Jurkat, Clone E6-1 (cell line): Measurements from ENCODE around the gene ALDH3B2.
"Not testable (repeated sequence)": the region's sequence is repeated elsewhere in the genome, so short reads cannot be mapped to it uniquely, and the experiment has no call there.

Experiments used
- DNase-seq: peaks from one replicate; pipeline ENCODE4 v3.0.0-alpha.2; 2011; ENCODE audit warnings: low read depth, low spot score
- H3K4me3 ChIP-seq: 2 replicates; pipeline ENCODE4 v1.5.1; 2011; ENCODE audit warnings: mild to moderate bottlenecking, low read length, control low read depth, moderate library complexity

The ALDH3B2 gene

DNA sequence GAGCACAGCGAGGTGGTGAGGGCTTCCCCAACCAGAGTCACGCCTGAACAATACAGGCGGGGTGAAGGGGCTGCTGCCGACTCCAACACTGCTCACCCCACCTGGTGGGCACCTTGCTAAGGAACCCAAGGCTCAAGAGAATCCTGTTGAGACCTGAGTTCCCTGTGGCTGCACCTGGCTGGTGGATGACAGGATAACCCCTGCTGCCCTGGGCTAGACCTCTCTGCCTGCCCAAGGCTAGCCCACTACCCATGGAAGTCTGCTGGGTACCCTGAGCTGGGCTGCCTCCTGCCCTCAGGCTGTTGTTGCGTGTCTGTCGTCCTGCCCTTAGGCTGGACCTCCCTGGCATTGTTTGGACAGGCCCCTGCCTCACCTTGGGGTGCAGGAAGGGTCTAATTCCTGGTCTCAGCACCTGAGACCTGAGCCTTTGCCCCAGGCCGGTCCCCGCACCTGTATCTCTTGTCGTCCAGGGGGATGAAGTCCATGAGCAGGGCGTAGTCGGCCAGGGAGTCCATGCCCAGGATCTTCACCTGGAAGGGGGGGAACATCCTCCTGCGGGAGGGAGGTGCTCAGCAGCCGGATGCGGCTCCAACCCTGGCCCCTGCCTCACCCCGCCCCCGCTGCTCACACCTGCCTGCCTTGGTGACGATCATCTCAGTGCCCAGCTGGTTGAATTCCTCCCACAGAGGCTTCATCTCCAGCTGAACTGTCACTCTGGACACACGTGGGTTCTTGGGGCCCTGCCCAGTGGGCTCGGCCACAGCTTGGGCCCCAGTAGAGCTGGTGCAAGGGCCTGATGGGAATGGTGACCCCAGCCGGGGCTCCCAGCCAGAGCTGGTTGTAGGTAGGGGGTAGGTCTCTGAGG lies 39.8 kb downstream of the ALDH3B2 start:
- H3K4me3 ChIP-seq = no peak overlapping the region
- DNase-seq = no peak

DNA sequence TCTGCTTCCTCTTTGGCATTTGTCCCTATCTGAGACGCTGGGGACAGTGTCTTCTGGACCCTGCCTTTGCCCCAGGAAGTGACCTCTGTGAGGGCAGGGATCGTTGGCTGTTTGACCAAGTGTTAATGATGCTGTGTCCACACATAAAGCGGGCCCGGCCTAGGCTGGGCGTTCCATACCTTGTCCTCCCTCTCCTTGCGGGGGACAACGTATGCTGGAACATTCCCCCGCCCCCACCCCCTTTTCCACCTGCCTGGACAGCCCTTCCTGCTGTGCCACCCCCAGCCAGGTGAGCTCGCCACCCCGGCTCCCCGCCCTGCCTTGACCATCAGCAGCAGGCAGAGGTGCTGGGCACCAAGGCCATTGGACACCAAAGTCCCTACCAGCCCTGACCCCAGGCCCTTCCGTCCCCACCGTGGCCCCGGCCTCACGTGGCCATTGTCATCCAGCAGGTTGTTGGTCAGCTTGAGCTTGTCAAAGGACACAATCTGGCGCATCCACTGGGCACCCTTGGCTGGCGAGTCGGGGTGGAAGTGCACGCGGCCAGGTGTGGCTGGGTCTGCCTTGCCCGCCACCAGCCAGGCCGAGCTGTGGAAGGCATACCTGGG lies 40.6 kb downstream of the ALDH3B2 start:
- DNase-seq = no peak
- no peak overlapping the region for H3K4me3 ChIP-seq

DNA sequence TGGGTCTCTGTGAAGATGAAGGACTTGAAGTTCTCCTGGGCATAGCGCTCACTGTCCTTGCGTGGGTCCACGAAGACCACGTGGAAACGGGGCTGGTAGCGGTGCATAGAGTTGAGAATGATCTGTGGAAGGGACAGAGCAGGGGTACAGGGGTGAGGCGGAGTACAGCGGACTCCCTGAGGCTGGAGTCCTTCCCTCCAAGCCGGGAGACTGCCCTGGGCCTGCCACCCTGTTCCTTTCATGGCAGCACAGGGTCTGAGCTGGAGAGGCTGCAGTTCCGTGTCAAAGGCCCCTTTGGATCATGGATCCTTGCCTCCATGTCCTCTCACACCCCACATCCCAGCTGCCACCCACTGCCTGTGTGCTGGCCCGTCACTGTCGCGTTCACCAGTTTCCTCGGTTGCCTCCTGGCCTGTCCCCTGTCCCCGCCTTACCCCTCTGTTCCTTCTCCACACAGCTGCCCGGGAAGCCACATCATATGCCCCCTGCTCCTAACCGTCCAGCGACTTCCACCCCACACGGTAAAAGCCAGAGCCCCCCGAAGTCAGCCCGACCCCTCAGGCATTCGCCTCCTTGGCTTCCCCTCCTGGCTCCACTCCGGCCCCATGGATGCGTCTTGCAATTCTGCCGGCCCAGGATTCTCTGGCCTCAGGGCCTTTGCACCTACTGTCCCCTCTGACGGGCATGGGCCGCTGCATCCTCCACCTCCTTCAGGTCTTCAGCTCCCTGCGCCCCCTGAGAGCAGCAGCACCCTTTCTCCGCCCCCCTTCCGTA lies 41.3 kb downstream of the ALDH3B2 start:
- H3K4me3 ChIP-seq = no peak overlapping the region
- no peak for DNase-seq

DNA sequence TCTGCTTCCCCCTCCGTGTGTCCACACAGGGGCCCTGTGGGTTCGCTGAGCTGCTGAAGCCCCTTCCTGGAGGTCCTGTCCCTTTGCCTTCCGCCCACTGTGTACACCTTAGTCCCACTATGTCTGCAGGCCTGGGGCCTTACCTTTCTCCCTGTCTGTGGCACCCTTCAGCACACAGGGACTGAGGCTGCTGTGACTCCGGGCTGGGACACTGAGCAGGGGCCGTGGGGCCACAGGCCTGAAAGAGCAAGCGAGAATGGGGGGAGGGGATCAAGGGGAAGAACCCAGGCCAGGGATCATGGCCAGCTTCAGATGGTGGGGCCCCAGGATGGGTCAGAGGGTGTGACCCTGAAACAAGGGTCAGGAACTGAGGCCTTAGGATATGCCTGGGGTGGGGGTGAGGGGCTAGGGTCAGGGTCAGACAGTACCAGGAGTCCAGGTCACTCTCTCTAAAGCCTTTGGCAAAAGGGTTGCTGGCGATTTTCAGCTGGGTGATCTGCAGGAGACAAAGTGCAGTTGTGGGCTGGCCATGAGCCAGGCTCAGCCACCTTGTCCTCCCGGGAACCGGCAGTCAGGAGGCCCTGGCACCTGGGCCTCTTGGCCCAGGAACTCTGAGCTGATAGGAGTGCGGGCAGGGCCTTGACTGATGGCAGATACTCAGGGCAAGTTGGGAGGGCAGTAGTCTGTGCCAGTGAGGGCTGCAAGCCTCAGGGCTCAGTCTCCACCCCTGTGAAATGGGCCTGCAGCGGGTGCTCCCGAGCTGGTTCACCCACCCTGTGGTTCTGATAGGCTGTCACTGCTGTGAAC lies 42.0 kb downstream of the ALDH3B2 start:
- H3K4me3 ChIP-seq = no peak overlapping the region
- DNase-seq = no peak

DNA sequence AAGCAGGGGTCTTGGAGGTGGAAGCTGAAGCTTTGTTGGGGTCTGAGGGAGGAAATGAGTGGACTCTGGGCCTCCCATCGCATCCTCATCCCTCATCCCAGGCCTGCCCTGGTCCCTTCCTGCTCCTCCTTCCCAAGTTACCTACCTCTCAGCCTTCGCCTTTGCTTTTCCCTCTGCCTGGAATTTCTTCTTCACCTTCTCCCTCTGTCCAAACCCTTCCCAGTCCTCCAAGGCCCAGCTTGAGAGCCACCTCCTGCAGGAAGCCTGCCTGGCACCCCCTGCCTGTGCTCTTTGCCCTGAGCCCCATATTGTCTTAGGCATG lies 42.6 kb downstream of the ALDH3B2 start:
- DNase-seq = no peak
- no peak overlapping the region for H3K4me3 ChIP-seq

DNA sequence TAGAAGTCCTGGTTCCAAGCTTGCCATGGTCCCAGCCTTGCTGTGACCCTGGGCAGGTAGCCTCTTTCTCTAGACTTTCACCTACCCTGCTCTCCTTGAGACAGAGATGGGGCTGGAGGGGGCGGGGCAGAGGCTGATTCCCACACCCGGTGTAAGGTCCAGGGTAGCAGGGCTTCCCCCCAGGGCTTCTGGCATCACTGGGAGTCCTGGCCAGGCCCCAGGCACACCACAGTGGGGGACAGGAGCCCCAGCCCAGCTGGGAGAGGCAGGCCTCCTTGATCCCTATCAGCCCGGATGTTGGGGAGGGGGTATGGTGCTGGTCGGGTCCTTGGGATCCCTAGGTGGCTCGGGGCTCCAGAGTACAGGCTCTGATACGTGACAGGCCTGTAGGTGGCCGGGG lies 43.0 kb downstream of the ALDH3B2 start:
- DNase-seq = no peak
- H3K4me3 ChIP-seq = no peak overlapping the region

DNA sequence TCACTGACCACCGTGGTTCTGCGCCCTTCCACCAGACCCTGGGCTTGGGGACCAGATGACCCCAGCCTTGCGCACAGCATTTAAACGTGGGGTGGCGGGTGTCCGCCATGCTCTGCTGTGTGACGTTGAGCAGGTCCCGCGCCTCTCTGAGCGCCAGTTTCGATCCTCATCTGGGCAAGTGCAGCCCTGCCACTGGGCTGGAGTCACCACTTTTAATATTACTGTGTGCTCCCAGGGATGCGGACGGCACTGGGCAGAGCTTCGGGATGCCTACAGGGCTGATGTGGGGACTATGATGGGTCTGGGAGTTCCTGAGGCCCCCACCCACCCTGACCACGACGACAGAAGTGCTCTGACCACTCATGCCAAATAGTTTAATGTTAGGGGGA lies 43.5 kb downstream of the ALDH3B2 start:
- peak overlapping the region; percentile 65 for H3K4me3 ChIP-seq
- DNase-seq = no peak

DNA sequence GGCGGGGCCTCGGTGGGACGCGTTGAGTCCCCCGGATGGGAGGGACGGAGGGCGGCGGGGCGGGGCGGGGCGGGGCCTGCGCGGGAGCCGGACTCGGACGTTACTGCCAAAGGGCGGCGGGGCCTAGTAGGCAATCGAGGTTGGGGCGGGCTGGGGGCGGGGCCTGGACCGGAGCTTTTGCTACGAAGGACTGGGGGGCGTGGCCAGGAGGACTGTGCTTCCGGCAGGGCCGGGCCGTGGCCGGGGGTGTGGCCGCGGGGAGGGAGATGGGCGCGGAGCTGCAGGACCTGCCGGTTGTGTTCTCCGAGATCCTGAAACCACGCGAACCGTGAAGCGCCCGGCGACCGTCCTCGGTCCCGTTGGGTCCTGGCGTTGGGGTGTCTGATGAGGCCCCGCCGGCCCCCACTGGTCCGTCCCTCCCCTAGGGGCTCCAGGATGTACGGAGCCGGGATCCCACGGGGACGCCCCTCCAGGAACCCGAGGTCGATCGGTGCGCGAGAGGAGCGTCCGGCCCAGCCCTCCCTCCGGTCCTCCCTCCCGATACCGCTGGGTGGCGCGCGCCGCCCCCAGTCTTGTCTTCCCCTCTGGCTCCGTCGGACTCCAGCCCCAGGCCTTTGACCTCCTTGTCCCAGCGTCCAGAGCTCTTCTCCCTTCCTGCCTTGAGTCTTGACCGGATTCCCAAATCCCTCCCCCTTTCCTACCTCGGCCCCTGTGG lies 44.0 kb downstream of the ALDH3B2 start:
- DNase-seq = peak; percentile 90
- peak overlapping the region; percentile 65 for H3K4me3 ChIP-seq

DNA sequence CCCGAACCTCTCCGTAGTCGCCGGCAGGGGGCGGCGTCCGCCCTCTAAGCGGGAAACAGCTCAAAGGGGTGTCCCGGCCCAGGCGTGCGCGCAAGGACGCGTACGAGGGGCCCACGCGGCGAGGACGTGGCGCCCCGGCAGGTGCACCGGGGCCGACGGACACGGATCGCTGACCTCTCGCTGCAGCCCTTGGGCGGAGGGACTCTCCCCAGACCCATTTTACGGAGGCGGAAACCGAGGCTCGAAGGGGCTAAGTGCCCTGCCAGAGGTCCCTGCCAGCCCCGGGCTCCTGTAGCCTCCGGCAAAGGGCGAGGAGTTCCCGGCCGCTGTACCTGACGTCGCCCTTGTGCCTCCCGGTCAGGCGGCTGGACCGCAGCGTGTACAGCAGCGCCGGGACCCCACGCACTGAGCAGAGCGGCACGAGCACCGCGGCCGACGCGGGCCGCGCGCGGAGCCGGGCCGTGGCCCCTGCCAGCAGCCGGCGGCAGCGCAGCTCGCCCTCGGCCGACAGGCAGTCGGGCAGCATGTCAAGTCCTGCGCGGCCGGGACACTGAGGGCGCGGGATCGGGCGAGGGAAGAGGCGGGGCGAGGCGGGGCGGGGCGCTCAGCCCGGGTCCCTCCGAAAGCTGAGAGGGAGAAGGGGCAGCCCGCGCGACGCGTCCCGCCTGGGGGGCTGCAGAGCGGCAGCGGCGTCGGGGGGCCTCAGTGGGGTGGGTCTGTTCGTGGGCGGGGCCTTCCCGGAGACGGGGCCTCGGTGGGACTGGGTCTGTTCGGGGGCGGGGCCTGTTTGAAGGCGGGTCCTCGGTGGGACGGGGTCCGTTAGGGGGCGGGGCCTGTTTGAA lies 44.8 kb downstream of the ALDH3B2 start, which contains the start of gene NUDT8:
Gene NUDT8, minus strand, starts transcription at position 552 of the 842 bp plus-strand sequence. Its CDS starts 26 bp downstream, at position 526.
- H3K4me3 ChIP-seq = peak within 1 kb of the TSS; percentile 65
- peak; percentile 89 for DNase-seq

DNA sequence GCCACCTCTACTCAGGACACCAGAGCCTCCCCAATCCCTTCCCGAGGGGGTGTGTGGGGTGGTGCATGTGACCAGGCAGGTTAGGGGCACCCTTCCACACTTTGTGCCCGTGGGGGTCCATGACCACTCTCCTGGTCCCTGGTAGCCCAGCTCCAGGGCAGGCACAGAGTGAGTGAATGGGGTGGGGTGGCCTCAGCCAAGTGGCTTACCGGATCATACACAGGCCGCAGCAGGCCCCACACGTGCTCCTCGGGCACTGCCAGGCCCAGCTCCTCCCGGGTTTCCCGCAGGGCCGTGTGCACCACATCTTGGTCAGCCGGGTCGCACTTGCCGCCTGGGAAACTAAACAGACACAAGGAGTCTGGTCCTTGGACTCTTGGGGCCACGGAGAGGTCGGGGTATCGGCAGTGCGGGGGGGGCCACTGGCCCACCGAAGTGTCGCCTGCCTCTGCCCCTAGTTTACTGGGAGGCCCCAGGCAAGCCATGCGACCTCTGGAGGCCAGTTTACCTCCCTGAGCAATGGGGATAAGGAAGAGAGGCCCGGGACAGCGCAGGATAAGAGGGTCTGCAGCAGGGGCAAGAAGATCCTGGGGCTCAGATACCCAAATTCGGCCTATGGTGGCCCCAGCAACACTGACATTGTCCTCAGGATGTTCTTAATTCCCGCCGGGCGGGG lies 45.6 kb downstream of the ALDH3B2 start:
- no peak for DNase-seq
- peak overlapping the region; percentile 64 for H3K4me3 ChIP-seq

DNA sequence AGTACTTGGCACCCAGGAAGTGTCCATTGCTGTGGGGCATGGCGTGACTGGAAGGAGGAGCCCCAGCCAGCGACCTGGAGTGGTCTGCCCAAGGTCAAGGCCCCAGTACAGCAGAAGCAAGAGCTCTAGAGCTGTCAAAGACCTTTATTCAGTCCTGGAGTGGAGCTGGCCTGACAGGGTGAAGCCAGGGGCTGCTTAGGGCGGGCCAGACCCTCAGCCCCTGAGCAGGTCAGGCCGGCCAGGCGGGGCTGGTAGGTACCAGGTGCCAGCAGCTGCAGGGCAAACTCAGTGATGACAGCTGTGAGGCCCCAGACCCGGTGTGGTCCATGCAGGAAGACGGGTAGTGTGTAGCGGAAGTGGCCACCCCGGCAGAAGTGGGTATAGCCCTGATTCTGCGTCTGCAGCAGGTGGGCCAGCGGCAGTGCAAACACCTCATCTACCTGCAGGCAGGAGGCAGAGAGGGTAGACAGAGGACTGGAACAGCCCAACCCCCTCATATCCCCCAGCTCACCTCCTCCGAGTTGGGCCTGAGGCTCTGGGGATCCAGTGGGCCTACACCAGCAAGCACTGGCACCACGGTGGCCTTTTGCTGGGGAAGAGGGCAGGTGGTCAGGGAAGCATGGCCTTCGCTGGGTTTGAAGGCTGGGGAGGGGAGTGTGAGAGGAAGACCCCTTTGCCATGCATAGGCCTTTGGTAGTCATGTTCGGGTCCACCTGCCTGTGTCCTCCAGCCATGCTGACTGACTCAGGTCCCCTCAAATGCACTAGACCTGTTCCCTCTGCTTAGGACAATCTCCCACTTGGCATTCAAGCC lies 46.4 kb downstream of the ALDH3B2 start:
- DNase-seq = no peak
- H3K4me3 ChIP-seq = peak overlapping the region; percentile 64

DNA sequence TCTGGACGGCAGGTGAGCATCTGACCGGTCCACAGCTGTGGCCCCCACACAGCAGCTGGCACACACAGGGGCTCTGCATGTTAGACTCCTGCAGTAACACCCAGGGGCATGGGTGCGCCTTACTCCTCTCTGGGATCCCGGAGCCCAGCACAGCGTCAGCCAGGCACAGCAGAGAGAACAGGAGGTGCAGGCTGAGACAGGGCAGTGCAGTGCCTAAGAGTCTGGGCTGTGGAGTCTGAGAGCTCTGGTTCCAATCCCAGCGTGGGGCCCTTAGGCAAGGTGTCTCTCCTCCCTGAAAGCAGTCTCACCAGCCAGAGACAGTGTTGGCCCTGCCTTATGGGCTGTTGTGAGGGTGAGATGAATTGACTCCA lies 47.0 kb downstream of the ALDH3B2 start:
- DNase-seq = no peak
- no peak overlapping the region for H3K4me3 ChIP-seq

DNA sequence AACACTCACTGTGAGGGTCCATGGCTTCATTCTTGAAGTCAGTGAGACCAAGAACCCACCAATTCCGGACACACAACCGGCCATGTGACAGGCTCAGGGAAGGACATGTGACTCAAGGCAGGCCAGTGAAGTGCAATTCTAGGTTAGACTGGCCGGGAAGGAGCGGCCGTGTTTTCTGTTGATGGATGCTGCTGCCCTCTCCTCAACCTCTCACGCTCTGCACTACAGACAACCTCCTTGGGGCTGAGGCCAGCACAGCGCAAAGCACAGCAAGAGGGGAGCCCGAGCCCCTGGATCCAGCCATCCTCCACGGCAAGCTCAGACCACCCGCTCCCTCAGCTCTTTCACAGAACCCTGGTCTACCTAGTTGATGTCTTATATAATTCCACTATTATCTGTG lies 47.5 kb downstream of the ALDH3B2 start:
- no peak overlapping the region for H3K4me3 ChIP-seq
- DNase-seq = no peak

DNA sequence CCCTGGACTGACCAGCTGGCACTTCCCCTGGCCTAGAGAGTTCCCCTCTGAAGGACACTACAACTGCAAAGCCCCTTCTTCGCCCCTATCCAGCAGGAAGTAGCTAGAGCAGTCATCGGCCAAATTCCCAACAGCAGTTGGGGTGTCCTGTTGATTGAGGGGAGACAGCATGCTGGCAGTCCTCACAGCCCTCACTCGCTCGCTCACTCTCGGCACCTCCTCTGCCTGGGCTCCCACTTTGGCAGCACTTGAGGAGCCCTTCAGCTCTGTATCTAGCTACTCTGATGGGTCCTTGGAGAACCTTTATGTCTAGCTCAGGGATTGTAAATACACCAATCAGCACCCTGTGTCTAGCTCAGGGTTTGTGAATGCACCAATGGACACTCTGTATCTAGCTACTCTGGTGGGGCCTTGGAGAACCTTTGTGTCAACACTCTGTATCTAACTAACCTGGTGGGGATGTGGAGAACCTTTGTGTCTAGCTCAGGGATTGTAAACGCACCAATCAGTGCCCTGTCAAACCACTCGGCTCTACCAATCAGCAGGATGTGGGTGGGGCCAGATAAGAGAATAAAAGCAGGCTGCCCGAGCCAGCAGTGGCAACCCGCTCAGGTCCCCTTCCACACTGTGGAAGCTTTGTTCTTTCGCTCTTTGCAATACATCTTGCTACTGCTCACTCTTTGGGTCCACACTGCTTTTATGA lies 48.1 kb downstream of the ALDH3B2 start:
- DNase-seq, H3K4me3 ChIP-seq: not testable (repeated sequence)

DNA sequence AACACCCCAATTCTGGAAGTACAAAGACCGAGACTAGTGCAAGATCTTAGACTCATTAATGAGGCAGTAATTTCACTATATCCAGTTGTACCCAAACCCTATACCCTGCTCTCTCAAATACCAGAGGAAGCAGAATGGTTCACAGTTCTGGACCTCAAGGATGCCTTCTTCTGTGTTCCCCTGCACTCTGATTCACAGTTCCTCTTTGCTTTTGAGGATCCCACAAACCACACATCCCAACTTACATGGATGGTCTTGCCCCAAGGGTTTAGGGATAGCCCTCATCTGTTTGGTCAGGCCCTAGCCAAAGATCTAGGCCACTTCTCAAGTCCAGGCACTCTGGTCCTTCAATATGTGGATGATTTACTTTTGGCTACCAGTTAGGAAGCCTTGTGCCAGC lies 50.6 kb downstream of the ALDH3B2 start:
- not testable (repeated sequence) for DNase-seq, H3K4me3 ChIP-seq

DNA sequence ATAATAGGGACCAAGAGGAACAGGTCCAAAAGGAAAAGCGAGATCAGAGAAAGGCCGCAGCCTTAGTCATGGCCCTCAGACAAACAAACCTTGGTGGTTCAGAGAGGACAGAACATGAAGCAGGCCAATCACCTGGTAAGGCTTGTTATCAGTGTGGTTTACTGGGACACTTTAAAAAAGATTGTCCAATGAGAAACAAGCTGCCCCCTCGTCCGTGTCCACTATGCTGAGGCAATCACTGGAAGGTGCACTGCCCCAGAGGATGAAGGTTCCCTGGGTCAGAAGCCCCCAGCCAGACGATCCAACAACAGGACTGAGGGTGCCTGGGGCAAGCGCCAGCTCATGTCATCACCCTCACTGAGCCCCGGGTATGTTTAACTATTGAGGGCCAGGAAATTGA lies 51.5 kb downstream of the ALDH3B2 start:
- H3K4me3 ChIP-seq, DNase-seq: not testable (repeated sequence)
